ENCODE measurements around the gene ARL8B. TPM values are rescaled to one million over a fixed set of nuclear protein-coding genes. Genes with fewer than 3 reads are reported as not detected.

ARL8B gene
- total RNA-seq, 1 donor: 106 TPM

GRCh38 chr3:5194801-5195509, 72.9 kb downstream of the ARL8B start:
- H3K27me3 ChIP-seq (ENCODE audit: insufficient read depth, low read length): no peaks in the 10 kb centered on the region
- H3K4me3 ChIP-seq (ENCODE audit: low read length): no peak overlapping the region
- H3K4me1 ChIP-seq (ENCODE audit: insufficient read depth, low read length): peaks cover 97% of the 10 kb centered on the region
- H3K9me3 ChIP-seq (ENCODE audit: low read depth, low read length): no peaks in the 10 kb centered on the region

DNA sequence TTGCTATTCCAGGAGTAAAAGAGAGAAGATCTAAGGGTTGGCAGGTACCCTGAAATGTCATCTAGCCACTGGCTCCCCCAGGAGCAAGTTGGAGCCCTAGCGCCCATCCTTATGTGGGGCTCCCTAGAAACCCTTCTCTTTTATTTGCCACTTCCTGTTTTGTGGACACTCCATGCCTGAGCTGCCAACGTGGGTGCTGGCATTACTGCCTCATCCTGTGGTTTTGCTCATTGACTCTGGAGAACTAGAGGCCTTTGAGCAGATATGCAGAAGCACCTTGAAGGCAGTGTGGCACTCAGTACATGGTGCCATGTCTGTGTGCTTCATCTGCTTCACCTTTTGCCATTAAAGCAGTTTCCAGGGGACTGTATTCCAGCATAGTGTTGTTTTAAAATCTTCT, 73.5 kb downstream of the ARL8B start:
- Histone ChIP-seq H3K9me3 (ENCODE audit: low read depth, low read length) (no peaks in the 10 kb centered on the region), H3K4me3 (ENCODE audit: low read length) (no peak overlapping the region), H3K4me1 (ENCODE audit: insufficient read depth, low read length) (peaks cover 93% of the 10 kb centered on the region), H3K27me3 (ENCODE audit: insufficient read depth, low read length) (no peaks in the 10 kb centered on the region)

GRCh38 chr3:5197022-5197421, 74.9 kb downstream of the ARL8B start:
- H3K4me3 ChIP-seq (ENCODE audit: low read length): no peak overlapping the region

DNA sequence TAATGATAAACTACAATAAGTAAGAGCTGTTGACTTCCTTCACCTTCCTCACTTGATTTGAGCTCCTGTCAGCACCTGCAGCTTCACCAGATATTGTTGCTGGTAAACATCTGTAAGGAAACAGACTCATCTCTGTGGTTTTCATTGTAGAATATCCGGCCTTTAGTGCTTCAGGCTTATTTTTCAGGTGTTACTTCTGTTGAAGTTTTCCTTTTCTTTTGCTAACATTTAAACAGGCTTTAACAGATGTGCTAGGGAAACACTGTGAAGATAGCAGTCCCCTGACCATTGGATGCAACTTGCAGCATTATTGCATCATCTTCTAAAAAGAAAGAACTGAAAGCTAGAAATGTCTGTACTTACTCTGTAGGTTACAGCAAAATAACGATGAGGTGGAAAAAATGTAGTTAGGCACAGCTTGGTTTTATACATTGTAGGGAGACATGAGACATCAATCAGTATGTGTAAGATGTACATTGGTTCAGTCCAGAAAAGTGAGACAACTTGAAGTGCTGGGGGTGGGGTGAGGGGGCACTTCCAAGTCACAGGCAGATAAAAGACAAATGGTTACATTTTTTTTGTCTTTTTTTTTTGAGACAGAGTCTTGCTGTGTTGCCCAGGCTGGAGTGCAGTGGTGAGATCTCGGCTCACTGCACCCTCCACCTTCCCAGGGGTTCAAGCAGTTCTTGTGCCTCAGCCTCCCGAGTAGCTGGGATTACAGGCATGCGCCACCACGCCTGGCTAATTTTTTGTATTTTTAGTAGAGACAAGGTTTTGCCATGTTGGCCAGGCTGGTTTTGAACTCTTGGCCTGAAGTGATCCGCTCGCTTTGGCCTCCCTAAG, 75.6 kb downstream of the ARL8B start:
- H3K27me3 ChIP-seq (ENCODE audit: insufficient read depth, low read length): no peaks in the 10 kb centered on the region
- peaks cover 74% of the 10 kb centered on the region for H3K4me1 ChIP-seq (ENCODE audit: insufficient read depth, low read length)
- no peak overlapping the region for H3K4me3 ChIP-seq (ENCODE audit: low read length)
- H3K9me3 ChIP-seq (ENCODE audit: low read depth, low read length): no peaks in the 10 kb centered on the region

More at GRCh38 chr3:5197022-5197421, 74.9 kb downstream of the ARL8B start:
- H3K27me3 ChIP-seq (ENCODE audit: insufficient read depth, low read length): no peaks in the 10 kb centered on the region
- H3K9me3 ChIP-seq (ENCODE audit: low read depth, low read length): no peaks in the 10 kb centered on the region
- peaks cover 81% of the 10 kb centered on the region for H3K4me1 ChIP-seq (ENCODE audit: insufficient read depth, low read length)

- Histone ChIP-seq H3K27me3 (ENCODE audit: insufficient read depth, low read length) (no peaks in the 10 kb centered on the region), H3K4me1 (ENCODE audit: insufficient read depth, low read length) (peaks cover 68% of the 10 kb centered on the region), H3K4me3 (ENCODE audit: low read length) (no peak overlapping the region), H3K9me3 (ENCODE audit: low read depth, low read length) (no peaks in the 10 kb centered on the region)
These were observed 76.2 kb downstream of the ARL8B start for GRCh38 chr3:5198313-5198677.

- no peak overlapping the region for H3K4me3 ChIP-seq (ENCODE audit: low read length)
- H3K27me3 ChIP-seq (ENCODE audit: insufficient read depth, low read length): no peaks in the 10 kb centered on the region
- H3K4me1 ChIP-seq (ENCODE audit: insufficient read depth, low read length): peaks cover 60% of the 10 kb centered on the region
- no peaks in the 10 kb centered on the region for H3K9me3 ChIP-seq (ENCODE audit: low read depth, low read length)
These were observed 77.1 kb downstream of the ARL8B start for GRCh38 chr3:5198986-5199731.

DNA sequence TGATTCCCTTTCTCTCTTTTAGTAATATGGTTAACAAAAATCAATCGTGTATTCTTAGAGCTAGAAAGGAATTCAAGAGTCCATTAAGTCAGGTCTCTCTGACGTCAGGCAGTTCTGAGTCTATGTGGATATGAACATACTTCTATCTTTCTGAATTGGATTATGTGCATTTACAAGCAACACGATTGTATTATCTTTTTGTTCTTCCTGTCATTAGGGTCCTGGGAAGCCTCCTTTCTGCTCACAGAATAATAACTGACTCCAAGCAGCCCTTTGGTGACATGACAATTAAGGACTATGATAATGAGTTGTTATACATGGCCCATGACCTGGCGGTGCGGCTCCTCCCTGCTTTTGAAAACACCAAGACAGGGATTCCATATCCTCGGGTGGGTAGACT, 79.4 kb downstream of the ARL8B start:
- H3K4me1 ChIP-seq (ENCODE audit: insufficient read depth, low read length): peaks cover 40% of the 10 kb centered on the region
- H3K27me3 ChIP-seq (ENCODE audit: insufficient read depth, low read length): no peaks in the 10 kb centered on the region
- no peaks in the 10 kb centered on the region for H3K9me3 ChIP-seq (ENCODE audit: low read depth, low read length)
- H3K4me3 ChIP-seq (ENCODE audit: low read length): no peak overlapping the region

GRCh38 chr3:5202222-5202621, 80.1 kb downstream of the ARL8B start:
- Histone ChIP-seq H3K4me1 (ENCODE audit: insufficient read depth, low read length) (peaks cover 33% of the 10 kb centered on the region), H3K4me3 (ENCODE audit: low read length) (no peak overlapping the region), H3K27me3 (ENCODE audit: insufficient read depth, low read length) (no peaks in the 10 kb centered on the region), H3K9me3 (ENCODE audit: low read depth, low read length) (no peaks in the 10 kb centered on the region)

- Histone ChIP-seq H3K27me3 (ENCODE audit: insufficient read depth, low read length) (no peaks in the 10 kb centered on the region), H3K9me3 (ENCODE audit: low read depth, low read length) (no peaks in the 10 kb centered on the region), H3K4me1 (ENCODE audit: insufficient read depth, low read length) (peaks cover 3% of the 10 kb centered on the region), H3K4me3 (ENCODE audit: low read length) (no peak overlapping the region)
These were observed 83.3 kb downstream of the ARL8B start for GRCh38 chr3:5205165-5205941.

DNA sequence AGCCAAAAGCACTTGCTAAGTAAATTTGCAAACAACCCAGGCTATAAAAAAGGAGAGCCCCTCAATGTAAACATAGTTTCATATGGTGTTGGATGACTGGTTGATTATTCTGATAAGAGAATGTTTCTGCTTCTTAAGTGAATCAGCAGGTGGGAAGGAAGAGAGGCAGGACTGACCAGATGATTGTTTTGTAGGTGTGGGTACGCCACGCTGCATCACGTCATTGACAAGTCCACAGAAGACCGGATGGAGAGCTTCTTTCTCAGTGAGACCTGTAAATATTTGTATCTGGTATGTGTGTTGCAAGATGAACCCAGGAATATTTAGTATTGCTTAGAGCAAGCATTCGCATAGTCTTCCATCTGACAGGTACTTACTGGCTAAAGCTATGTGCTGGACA, 88.8 kb downstream of the ARL8B start:
- Histone ChIP-seq H3K4me1 (ENCODE audit: insufficient read depth, low read length) (no peaks in the 10 kb centered on the region), H3K4me3 (ENCODE audit: low read length) (no peak overlapping the region)

DNA sequence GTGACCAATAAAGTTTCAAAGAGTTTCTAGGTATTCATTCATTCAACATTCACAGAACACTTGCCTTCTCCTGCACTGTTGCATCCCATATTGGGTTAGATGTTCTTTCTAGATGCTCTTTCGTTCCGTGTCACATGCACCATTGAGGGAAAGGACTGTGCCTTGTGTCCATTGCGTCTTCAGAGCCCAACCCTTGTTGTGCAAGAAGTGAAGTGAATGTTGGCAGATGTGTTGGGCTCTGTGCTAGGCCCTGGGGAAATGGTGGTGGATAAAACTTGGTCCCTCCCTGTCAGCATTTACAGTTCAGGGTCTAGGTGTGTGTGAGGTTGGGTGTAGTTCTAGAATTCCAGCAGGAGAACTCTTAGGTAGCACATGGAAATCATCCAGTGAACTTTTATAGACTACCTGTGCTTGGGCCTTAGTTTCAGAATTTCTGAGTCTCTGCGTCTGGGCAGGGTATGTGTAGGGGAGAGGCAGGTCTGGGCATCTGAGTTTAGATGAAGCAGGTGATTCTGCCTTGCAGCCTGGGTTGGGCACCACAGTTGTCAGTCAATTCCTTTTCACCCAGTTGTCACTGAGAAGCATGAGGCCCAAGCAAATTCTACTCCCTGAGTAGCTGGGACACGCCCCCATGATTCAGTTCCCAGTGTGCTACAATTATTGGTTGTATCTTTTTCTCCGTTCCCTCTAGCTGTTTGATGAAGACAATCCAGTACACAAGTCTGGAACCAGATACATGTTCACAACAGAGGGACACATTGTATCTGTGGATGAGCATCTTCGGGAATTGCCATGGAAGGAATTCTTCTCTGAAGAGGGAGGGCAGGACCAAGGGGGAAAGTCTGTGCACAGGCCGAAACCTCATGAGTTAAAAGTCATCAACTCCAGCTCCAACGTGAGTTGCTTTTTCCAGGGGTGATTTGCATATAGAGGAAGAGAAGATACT, 90.8 kb downstream of the ARL8B start:
- Histone ChIP-seq H3K4me1 (ENCODE audit: insufficient read depth, low read length) (no peaks in the 10 kb centered on the region), H3K4me3 (ENCODE audit: low read length) (no peak overlapping the region), H3K9me3 (ENCODE audit: low read depth, low read length) (no peaks in the 10 kb centered on the region), H3K27me3 (ENCODE audit: insufficient read depth, low read length) (no peaks in the 10 kb centered on the region)

More for the DNA sequence above, 88.8 kb downstream of the ARL8B start:
- H3K9me3 ChIP-seq (ENCODE audit: low read depth, low read length): no peaks in the 10 kb centered on the region
- no peaks in the 10 kb centered on the region for H3K27me3 ChIP-seq (ENCODE audit: insufficient read depth, low read length)

DNA sequence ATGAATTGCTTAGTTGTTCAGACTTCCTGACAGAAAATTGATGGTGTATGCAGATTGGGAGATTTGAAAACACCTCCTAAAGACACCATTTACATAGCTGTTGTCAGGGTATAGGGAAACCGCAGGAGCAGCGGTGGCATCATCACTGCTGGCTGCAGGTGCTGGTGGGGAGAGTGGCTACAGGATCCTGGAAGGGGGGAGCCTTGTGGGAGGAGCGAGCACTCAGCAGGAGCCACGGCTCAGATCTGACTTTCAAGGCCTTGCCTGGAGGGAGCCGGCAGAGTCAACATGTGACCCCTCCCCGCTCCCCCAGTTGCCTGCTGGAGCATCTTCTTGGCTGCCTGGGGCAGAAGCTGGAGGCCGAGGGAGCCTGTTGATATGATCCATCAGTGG, 91.5 kb downstream of the ARL8B start:
- H3K4me1 ChIP-seq (ENCODE audit: insufficient read depth, low read length): no peaks in the 10 kb centered on the region
- H3K27me3 ChIP-seq (ENCODE audit: insufficient read depth, low read length): no peaks in the 10 kb centered on the region
- no peak overlapping the region for H3K4me3 ChIP-seq (ENCODE audit: low read length)
- no peaks in the 10 kb centered on the region for H3K9me3 ChIP-seq (ENCODE audit: low read depth, low read length)

DNA sequence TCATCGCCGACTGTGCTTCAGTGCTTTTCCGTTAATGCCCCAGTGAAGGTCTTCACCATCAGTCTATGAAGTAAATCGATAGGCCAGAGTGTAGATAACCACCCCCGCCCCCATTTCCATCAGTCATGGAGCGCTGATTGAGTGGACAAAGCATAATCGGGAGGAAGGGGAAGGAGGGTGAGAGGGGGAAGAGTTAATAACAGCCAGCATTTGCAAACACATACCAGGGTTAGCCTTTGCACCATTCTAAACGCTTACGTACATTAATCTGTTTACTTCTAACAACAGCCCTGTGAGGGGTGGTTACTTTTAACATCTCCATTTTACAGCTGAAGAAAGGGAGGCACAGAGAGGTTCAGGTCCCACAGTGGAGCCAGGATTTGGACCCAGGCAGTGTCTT, 92.3 kb downstream of the ARL8B start:
- H3K9me3 ChIP-seq (ENCODE audit: low read depth, low read length): no peaks in the 10 kb centered on the region
- no peaks in the 10 kb centered on the region for H3K4me1 ChIP-seq (ENCODE audit: insufficient read depth, low read length)
- H3K4me3 ChIP-seq (ENCODE audit: low read length): no peak overlapping the region
- no peaks in the 10 kb centered on the region for H3K27me3 ChIP-seq (ENCODE audit: insufficient read depth, low read length)

All from mononuclear cell (primary cell).